HEK293T (cell line): Measurements from ENCODE around the gene BFSP1.

Experiments
- BHLHE40 ChIP-seq: fragments of 450-650 bp; IDR thresholded peaks from 2 replicates; pipeline ENCODE4 v1.6.1; 2016; ENCODE audit warnings: mild to moderate bottlenecking, moderate library complexity, borderline replicate concordance
- CTBP1 ChIP-seq: fragments of 450-650 bp; IDR thresholded peaks from 2 replicates; pipeline ENCODE4 v1.6.1; 2016; ENCODE audit warnings: borderline replicate concordance
- FOXA1 ChIP-seq: fragments of 450-650 bp; IDR thresholded peaks from 2 replicates; pipeline ENCODE4 v1.6.1; 2016; ENCODE audit warnings: mild to moderate bottlenecking
- FOXM1 ChIP-seq: fragments of 450-650 bp; IDR thresholded peaks from 2 replicates; pipeline ENCODE4 v1.6.1; 2017; ENCODE audit warnings: mild to moderate bottlenecking, borderline replicate concordance
- L3MBTL2 ChIP-seq: fragments of 450-650 bp; conservative IDR thresholded peaks from 2 replicates; pipeline ENCODE4 v1.6.1; 2016; ENCODE audit warnings: mild to moderate bottlenecking
- LEF1 ChIP-seq: fragments of 450-650 bp; IDR thresholded peaks from 2 replicates; pipeline ENCODE4 v1.6.1; 2017; ENCODE audit warnings: mild to moderate bottlenecking, borderline replicate concordance
- SP1 ChIP-seq: fragments of 450-650 bp; IDR thresholded peaks from 2 replicates; pipeline ENCODE4 v1.6.1; 2017
- SUZ12 ChIP-seq: fragments of 450-650 bp; IDR thresholded peaks from 2 replicates; pipeline ENCODE4 v1.6.1; 2016; ENCODE audit warnings: mild to moderate bottlenecking
- TF ChIP-seq, protein P1 (sequence below): fragments of 450-650 bp; IDR thresholded peaks from 2 replicates; pipeline ENCODE4 v1.6.1; 2016

DNA sequence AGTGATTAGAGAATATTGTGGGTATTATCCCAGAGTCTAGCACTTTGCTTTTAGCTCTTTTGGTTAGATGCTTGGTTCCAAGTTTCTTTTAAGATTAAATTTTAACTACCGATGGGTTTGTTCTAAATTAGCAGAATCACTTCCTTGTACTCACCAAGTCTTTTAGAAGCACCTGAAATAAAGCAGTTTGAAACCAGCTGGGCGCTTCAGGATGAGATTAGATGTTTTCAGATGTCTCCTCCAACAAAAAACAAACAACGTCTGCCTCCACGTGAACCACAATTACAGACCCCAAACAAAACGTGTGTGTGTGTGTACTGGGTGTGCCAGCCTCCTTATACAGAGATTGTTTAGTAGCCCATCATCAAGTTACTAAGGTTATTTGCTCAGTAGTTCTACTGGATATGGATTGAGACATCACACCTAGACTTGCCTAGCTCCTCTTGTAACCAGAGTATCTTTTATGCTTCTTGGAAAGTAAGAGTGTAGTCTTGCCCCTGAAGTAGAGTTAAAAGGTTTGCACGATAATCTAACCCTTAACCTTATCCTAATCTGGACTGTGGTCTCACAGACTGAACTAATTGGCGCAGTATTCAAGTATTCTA lies 41.0 kb upstream of the BFSP1 start:
- no peak for TF ChIP-seq FOXA1
- TF ChIP-seq BHLHE40 = no peak
- TF ChIP-seq SP1 = no peak
- no peak for TF ChIP-seq FOXM1
- no peak for TF ChIP-seq L3MBTL2
- no peak for TF ChIP-seq SUZ12
- no peak for TF ChIP-seq LEF1
- TF ChIP-seq, protein P1, sequence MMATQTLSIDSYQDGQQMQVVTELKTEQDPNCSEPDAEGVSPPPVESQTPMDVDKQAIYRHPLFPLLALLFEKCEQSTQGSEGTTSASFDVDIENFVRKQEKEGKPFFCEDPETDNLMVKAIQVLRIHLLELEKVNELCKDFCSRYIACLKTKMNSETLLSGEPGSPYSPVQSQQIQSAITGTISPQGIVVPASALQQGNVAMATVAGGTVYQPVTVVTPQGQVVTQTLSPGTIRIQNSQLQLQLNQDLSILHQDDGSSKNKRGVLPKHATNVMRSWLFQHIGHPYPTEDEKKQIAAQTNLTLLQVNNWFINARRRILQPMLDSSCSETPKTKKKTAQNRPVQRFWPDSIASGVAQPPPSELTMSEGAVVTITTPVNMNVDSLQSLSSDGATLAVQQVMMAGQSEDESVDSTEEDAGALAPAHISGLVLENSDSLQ = no peak
- TF ChIP-seq CTBP1 = no peak
